Measurements from ENCODE around the gene FBXL20. TPM values are rescaled to one million over a fixed set of nuclear protein-coding genes. Genes with fewer than 3 reads are reported as not detected.
"Not testable (repeated sequence)": the region's sequence is repeated elsewhere in the genome, so short reads cannot be mapped to it uniquely, and the experiment has no call there.

FBXL20 gene, protein sequence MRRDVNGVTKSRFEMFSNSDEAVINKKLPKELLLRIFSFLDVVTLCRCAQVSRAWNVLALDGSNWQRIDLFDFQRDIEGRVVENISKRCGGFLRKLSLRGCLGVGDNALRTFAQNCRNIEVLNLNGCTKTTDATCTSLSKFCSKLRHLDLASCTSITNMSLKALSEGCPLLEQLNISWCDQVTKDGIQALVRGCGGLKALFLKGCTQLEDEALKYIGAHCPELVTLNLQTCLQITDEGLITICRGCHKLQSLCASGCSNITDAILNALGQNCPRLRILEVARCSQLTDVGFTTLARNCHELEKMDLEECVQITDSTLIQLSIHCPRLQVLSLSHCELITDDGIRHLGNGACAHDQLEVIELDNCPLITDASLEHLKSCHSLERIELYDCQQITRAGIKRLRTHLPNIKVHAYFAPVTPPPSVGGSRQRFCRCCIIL
- polyA plus RNA-seq (2013, experiment 1 of 2; ENCODE audit: insufficient read length) = 4.9 TPM
- 5.9 TPM for polyA plus RNA-seq (2013, experiment 2 of 2; ENCODE audit: insufficient read length)

DNA sequence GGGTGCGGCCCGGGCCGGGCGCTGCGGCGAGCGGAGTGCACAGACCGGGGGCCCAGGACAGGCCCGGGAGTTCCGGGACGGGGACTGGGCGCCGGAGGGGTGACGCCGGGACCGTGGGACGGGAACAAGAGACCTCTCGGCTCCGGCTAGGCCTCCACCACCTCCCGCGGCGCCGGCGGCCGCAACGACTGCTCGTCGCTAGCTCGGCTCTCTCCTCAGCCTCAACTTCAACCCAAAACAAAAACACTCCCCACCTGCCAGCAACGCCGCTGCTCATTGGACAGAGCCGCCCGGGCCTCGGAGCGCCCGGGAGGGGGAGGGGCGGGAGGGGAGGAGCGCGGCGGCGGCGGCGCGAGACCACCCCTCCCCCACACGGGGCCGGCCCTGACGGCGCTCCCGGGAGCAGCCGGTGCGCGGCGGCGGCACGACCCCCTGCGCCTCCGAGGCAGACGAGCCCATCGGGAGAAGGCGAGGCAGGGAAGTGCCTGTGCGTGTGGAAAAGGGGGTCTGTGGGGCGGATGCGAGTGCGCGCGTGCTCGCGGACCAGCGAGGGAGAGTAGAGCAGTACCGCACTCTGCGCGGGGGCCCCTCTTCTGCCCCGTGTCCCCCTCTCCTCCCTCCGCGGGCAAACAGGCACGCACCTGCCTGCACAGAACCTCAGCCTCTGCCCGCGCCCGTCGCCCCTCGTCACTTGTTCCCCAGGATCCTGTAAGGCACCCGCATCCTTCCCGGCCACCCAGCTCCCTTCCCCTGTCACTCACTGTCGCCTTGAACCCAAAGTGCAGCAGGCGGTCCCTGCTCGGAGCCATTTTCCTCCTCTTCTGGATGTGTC, at the start of gene FBXL20:
TSS of gene FBXL20 (minus strand) at position 215 of the 832 bp plus-strand sequence. CDS start 224 bp downstream, outside the sequence.
- peak; percentile 89 for DNase-seq

DNA sequence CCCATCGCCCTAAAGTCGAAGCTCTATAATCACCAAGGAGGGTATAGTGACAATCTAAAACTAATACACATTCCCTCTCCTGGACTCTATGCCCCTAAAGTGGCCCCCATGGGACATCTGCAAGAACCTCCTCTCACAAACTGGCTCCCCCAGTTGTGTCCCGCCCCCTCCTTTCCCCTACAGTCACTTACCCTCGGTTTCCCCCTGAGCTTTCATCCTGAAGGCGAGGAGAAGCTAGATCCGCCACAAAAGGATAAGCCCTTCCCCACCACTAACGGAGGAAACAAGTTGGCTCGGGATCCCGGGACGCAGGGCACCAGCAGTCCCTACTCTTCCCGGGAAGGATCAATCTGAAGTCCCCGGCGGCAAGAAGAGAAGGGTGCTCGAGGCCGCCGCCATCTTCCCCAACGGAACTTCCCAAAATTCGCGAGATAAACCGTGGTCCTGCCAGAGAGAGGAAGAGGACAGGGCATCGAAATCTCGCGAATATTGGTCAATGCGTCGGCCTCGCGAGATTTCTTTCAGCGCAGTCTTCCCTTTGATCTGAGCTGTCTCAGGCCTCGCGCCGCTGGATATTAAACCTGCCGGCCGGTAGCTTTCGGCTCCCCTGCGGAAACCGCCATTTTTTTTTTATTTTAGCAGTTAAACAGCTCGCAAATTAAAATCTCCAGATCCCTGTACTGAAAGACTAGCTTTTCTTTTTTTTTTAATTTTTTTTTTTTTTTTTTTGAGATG, 49.6 kb upstream of the FBXL20 start, which contains the start of gene MED1:
TSS of gene MED1 (minus strand) at position 417 of the 735 bp plus-strand sequence. CDS start at position 216, 201 bp downstream.
- DNase-seq = peak; percentile 99

DNA sequence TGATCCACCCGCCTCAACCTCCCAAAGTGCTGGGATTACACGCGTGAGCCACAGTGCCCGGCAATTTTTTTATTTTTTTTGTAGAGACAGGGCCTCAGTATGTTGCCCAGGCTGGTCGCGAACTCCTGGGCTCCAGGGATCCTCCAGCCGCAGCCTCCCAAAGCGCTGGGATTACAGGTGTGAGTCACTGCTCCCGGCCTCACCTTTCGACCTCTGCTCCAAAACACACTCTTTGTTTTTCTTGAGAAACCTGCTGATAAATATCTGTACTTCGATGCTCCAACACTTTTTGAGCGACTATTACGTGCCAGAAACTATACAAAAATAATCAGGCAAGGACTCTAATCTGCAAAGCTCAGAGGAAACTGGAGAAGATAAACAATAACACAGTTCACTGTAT, 48.6 kb upstream of the FBXL20 start:
- DNase-seq = no peak

- no peak for DNase-seq
Observed at GRCh38 chr17:39447561-39447960, 46.1 kb upstream of the FBXL20 start.

DNA sequence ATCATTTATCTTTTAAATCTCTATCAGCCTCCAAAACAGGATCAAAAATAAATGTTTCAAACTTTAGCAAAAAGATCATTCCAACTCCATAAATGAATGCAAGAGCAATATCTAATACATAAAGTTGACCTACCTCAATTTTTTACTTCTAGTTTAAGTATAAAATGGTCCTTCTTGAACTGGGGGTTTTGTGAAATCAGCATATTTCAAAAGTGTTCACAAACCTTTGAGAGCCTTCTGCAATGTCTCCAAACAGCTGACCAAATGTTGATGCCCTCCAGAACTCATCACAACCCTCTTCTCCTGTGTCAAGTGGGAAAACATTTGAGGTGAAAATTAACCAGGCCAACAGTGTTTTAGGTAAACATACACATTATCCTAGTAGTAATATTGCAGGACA, 41.9 kb upstream of the FBXL20 start:
- no peak for DNase-seq

DNA sequence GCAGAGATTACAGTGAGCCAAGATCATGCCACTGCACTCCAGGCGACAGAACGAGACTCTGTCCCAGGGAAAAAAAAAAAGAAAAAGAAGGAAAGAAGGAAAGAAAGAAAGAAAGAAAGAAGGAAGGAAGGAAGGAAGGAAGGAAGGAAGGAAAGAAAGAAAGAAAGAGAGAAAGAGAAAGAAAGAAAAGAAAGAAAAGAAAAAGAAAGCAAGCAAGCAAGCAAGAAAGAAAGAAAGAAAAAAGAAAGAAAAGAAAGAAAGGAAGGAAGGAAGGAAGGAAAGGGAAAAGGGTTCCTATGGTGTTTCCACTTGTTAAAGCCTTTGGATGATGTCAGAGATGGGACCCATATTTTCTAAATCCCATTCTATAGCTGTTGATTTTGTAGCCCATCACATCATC, 38.4 kb upstream of the FBXL20 start:
- not testable (repeated sequence) for DNase-seq

- DNase-seq = no peak
Observed at GRCh38 chr17:39429600-39429999, 28.2 kb upstream of the FBXL20 start.

DNA sequence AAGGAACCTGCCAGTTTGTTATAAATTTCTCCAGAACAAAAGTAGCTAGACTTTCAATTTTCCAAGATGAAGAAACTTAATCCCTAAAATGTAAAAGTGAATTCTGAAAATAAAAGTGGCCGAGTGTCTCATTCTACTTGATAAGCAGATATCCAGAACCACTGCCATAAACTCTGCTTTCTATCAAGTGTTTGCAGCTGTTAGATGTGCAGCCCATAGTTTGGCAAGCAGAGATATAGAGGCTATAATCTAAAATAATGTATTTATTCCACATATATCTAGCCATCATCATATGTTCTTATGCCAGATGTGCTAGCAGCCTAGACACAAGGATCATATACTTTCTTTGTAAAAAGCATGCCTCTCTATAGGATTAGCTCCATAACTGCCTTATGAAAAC, 14.7 kb upstream of the FBXL20 start:
- no peak for DNase-seq

- DNase-seq = no peak
Observed at GRCh38 chr17:39410279-39410678, 8.9 kb upstream of the FBXL20 start.

GRCh38 chr17:39408360-39408759, 6.9 kb upstream of the FBXL20 start:
- no peak for DNase-seq

GRCh38 chr17:39406951-39407350, 5.5 kb upstream of the FBXL20 start:
- no peak for DNase-seq

GRCh38 chr17:39405436-39405835, 4.0 kb upstream of the FBXL20 start:
- no peak for DNase-seq

DNA sequence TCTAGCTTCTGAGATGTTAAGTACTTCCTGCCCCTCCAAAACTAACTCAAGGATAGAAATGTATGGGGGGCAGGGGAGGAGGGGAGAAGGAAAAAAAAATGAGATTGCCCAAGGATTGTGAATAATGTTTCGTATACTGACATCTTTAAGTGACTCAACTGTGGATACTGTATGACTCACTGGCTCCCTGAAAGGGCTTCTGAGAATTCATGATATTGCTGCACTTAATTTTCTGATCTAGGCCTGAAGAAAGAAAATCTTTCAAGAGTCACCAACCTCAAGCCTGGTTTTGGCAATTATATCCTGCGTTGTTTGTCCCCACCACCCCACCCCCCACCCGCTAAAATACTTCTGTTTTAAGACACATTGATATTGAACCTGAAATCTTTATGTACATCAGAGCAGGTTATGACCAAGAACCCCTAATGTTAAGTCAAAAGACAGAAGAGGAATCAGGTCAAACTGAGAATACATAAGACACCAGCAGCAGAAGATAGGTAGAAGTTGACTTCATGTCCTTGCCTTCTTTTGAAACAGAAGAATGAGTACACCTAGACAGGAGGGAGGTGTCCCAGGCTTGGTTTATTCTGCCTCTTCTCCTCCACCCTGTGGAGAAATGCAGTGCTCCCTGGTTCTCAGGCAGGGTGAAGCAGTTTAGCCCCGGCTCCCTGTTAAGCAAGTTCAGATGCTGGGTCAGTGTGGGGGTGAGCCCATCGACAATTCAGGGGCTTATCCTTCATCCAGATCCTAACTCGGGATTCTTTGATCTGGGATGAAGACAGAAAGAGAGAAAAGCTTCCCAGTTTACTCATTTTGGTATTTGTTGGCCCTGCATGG, 3.3 kb upstream of the FBXL20 start:
- DNase-seq = peak; percentile 87

DNA sequence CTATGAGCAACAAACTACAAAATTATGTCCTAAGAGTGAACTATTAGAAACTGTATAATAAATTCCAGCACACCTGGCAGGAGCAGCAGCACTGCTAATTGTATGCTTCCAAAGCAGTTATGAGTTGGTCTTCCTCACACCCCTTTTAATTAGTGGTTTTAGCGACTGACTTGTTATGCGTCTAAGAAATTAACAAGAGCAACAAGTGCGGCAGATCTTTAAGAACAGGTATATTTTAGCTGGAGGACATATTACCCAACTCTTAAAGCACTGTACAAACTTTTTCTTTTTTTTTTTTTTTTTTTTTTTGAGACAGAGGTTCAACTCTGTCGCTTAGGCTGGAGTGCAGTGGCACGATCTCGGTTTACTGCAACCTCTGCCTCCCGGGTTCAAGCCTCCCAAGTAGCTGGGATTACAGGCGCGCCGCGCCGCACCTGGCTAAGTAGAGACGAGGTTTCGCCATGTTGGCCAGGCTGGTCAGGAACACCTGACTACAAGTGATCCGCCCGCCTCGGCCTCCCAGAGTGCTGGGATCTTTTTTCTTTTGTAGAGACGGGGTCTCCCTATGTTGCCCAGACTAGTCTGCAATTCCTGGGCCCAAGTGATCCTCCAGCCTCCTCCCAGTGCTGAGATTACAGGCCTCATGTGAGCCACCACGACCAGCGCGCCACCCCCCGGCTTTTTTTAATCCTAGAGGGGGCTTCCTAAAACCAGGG, 1.6 kb upstream of the FBXL20 start:
- DNase-seq = no peak

- DNase-seq = peak; percentile 94
Observed at GRCh38 chr17:39402244-39402889, 941 bp upstream of the FBXL20 start.

DNA sequence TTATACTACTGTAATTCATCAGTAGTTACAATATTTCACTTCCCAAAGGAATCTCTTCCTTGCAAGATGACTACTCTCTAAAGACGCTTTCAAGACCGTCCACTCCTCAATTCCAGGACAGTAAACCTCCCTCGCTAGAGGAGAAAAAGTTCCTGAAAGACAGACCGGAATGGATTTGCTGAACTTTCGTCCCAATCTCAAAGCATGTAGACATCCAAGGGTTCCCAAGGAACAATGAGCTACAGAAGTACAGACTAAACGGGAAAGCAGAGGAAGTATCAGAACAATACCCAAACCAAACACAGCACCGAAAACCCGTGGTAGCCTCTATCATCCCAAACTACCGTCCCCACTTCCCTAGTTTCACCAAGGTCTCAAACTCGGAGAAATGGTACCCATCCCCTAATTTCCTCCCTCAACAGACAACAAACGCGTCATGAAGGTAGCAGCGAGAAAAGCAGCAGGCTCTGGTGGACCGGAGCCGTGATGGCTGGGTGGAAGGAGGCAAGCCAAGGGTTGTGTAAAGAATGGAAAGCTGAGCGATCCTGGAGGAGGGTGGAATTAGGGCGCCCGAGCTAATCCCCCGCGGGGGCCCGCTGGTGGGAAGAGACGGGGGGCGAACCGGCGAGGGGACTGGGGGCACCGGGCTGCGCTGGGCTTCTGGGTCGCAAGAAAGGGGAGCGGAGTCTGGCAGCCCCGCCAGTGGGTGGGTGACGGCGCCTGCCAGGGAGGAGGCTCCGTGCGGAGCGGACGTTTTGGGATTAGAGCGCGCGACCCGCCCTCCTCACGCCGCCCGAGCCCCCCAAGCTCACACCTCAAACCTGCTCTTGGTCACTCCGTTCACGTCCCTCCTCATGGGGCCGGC, 647 bp downstream of the FBXL20 start:
- no peak for DNase-seq

- no peak for DNase-seq
Observed at GRCh38 chr17:39399791-39400190, 1.6 kb downstream of the FBXL20 start.

- peak; percentile 11 for DNase-seq
Observed at GRCh38 chr17:39393736-39394135, 7.7 kb downstream of the FBXL20 start.

DNA sequence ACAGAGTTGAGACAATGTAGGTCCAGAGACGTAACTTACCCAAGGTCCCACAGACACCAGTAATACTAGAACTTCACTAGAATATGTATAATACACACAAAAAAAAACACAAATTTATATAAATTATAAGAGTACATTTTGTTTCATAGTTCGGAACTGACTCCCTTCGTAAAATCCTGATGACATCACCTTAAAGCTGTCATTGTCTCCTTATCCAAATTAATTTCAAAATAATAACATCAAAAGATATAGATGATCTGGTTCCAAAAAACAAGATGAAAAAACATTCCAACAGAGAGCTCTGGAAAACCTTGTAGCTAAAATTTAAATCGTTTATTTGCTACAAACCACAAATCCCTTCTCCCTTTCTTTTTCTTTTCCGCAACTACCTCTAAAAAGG, 10.0 kb downstream of the FBXL20 start:
- no peak for DNase-seq

Data from fibroblast of skin of back (primary cell).